ENCODE data around the gene KIF1B.
"Not testable (repeated sequence)": the region's sequence is repeated elsewhere in the genome, so short reads cannot be mapped to it uniquely, and the experiment has no call there.

KIF1B gene

DNA sequence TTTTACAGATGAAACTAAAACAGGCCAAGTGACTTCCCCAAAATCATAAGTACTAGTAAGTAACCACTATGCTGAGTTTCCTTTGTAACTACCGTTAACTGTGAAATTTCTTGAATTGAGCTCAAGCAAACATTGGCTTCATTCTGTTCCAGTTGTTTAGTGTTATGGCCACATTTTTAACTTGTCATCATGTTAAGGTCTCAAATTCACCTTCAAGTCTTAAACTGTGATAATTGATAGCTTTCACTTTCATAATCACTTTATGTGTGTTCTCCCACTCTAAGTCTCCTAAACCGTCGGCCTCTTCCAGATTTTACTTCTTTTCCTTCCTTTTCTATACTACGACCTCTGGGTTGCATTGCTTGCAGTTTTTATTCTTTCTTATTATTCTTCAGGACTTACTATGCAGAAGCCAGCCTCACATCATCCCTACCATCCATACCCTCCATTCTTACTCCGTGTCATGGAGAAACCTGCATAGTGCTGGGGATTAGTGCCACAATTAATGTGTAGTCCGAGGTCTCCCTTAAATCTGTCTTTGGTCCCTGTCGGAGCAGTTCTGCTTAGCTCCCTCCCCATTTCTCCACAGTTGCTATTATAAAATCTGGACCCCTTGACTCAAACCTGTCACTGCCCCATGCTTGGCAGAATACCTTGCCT is 5.8 kb downstream of the KIF1B start:
- Histone ChIP-seq H3K18ac (ENCODE audit: low read length) (no peak overlapping the region), H3K4me2 (ENCODE audit: insufficient read depth, low read length, poor library complexity, severe bottlenecking) (no peak overlapping the region), H3K9ac (ENCODE audit: low read depth, low read length, poor library complexity) (no peak overlapping the region), H3K36me3 (replicated peaks in 1 of 2; ENCODE audit: control insufficient read depth in 2 of 2, insufficient read depth in 2 of 2, low read length in 2 of 2) (peaks cover 0 to 36% of the 10 kb centered on the region in 2 donors), H3K4ac (ENCODE audit: low read length) (no peak overlapping the region), H2BK120ac (ENCODE audit: low read depth, low read length) (no peak overlapping the region), H4K8ac (ENCODE audit: low read depth, low read length) (no peak overlapping the region), H3K4me3 (ENCODE audit: low read length in 2 of 2) (no peak overlapping the region), H2AK5ac (ENCODE audit: low read depth, low read length) (no peak overlapping the region), H3K79me1 (ENCODE audit: low read depth, low read length) (peaks cover under 1% of the 10 kb centered on the region), H2AFZ (ENCODE audit: low read length) (no peak overlapping the region), H3K14ac (ENCODE audit: low read length) (no peak overlapping the region), H4K91ac (ENCODE audit: low read depth, low read length, poor library complexity) (no peak overlapping the region), H3K9me3 (replicated peaks in 1 of 2; ENCODE audit: control insufficient read depth in 2 of 2, insufficient read depth in 1 of 2, low read depth in 1 of 2, low read length in 2 of 2) (no peaks in the 10 kb centered on the region), H3K27me3 (ENCODE audit: control insufficient read depth in 3 of 3, insufficient read depth in 3 of 3, low read depth in 1 of 3, low read length in 3 of 3) (no peaks in the 10 kb centered on the region), H3K4me1 (ENCODE audit: control insufficient read depth in 2 of 2, insufficient read depth in 1 of 2, low read depth in 1 of 2, low read length in 2 of 2) (peaks cover 11 to 13% of the 10 kb centered on the region in 2 donors), H2BK15ac (ENCODE audit: low read length) (no peak overlapping the region), H3K23ac (ENCODE audit: low read depth, low read length, poor library complexity) (no peak overlapping the region), H3K27ac (replicated peaks; ENCODE audit: low read length) (peak overlapping the region; percentile 20), H2BK5ac (ENCODE audit: low read length) (no peak overlapping the region), H2BK12ac (ENCODE audit: low read length) (no peak overlapping the region)
- DNase-seq (ENCODE audit: low spot score) = no peak
- no CpG with 5 or more reads among the region's 7 CpGs for WGBS, 2 donors (ENCODE audit: extremely low coverage in 2 of 2, insufficient read length in 2 of 2, insufficient replicate concordance in 1 of 2)

DNA sequence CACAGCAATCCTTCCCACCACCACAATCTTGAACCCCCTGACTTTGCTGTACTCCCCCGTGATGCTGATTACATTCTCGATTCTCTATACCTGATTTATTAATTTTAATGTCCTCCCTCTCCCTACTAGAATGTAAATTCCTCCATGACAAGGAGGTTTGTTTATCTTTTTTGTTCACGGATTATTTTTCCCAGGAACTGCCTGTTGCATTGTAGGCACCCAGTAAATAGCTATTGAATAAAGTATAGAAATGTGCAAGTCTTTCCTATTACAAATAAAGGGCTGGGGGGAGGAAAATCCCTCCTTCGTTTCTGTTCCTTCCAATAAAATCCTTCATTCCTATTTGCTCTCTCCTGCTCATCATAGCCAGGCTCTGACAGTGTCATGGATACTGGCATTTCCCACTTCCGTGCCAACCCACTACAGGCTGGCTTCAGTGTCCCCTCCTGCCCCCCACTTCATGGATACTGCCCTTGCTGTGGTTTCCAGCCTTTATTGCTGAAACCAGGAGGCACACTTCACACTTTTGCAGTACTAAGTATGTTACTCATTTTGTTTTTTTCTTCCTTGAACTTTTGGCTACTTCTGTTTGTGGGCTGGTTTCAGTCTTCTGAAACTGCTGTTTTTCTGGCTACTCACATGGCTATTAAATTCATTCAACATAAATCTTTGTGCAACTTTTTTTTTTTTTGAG is 7.5 kb downstream of the KIF1B start:
- WGBS, 2 donors (ENCODE audit: extremely low coverage in 2 of 2, insufficient read length in 2 of 2, insufficient replicate concordance in 1 of 2) = no CpG with 5 or more reads among the region's 5 CpGs
- H4K91ac ChIP-seq (ENCODE audit: low read depth, low read length, poor library complexity) = no peak overlapping the region
- H3K23ac ChIP-seq (ENCODE audit: low read depth, low read length, poor library complexity) = no peak overlapping the region
- peaks cover 0 to 46% of the 10 kb centered on the region in 2 donors for H3K36me3 ChIP-seq (replicated peaks in 1 of 2; ENCODE audit: control insufficient read depth in 2 of 2, insufficient read depth in 2 of 2, low read length in 2 of 2)
- H3K14ac ChIP-seq (ENCODE audit: low read length) = no peak overlapping the region
- no peak overlapping the region for H2BK5ac ChIP-seq (ENCODE audit: low read length)
- no peak overlapping the region for H4K8ac ChIP-seq (ENCODE audit: low read depth, low read length)
- no peak overlapping the region for H2BK120ac ChIP-seq (ENCODE audit: low read depth, low read length)
- H3K4me1 ChIP-seq (ENCODE audit: control insufficient read depth in 2 of 2, insufficient read depth in 1 of 2, low read depth in 1 of 2, low read length in 2 of 2) = peaks cover 8 to 10% of the 10 kb centered on the region in 2 donors
- no peak overlapping the region for H3K9ac ChIP-seq (ENCODE audit: low read depth, low read length, poor library complexity)
- no peaks in the 10 kb centered on the region for H3K27me3 ChIP-seq (ENCODE audit: control insufficient read depth in 3 of 3, insufficient read depth in 3 of 3, low read depth in 1 of 3, low read length in 3 of 3)
- no peak overlapping the region for H3K4me3 ChIP-seq (ENCODE audit: low read length in 2 of 2)
- H3K4ac ChIP-seq (ENCODE audit: low read length) = no peak overlapping the region
- no peak overlapping the region for H2BK12ac ChIP-seq (ENCODE audit: low read length)
- no peak overlapping the region for H2AFZ ChIP-seq (ENCODE audit: low read length)
- H3K4me2 ChIP-seq (ENCODE audit: insufficient read depth, low read length, poor library complexity, severe bottlenecking) = no peak overlapping the region
- H2BK15ac ChIP-seq (ENCODE audit: low read length) = no peak overlapping the region
- no peak for DNase-seq (ENCODE audit: low spot score)
- H3K79me1 ChIP-seq (ENCODE audit: low read depth, low read length) = no peaks in the 10 kb centered on the region
- H3K9me3 ChIP-seq (replicated peaks in 1 of 2; ENCODE audit: control insufficient read depth in 2 of 2, insufficient read depth in 1 of 2, low read depth in 1 of 2, low read length in 2 of 2) = peaks cover 0 to 4% of the 10 kb centered on the region in 2 donors
- no peak overlapping the region for H2AK5ac ChIP-seq (ENCODE audit: low read depth, low read length)
- H3K27ac ChIP-seq (replicated peaks; ENCODE audit: low read length) = no peak overlapping the region
- no peak overlapping the region for H3K18ac ChIP-seq (ENCODE audit: low read length)

DNA sequence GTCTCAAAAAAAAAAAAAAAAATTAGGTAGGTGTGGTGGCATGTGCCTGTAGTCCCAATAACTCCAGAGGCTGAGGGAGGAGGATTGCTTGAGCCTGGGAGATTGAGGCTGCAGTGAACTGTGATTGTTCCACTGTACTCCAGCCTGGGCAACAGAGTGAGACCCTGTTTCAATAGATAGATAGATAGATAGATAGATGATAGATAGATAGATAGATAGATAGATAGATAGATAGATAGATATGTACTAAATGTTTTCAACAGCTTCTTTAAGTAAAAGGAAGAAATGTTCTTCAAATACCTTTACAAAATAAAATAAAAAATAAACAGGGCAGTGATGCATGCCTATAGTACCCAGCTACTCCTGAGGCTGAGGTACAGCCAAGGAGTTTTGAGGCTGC is 9.8 kb downstream of the KIF1B start:
- Histone ChIP-seq H2AFZ (ENCODE audit: low read length) (no peak overlapping the region), H3K27ac (replicated peaks; ENCODE audit: low read length) (no peak overlapping the region), H3K27me3 (ENCODE audit: control insufficient read depth in 3 of 3, insufficient read depth in 3 of 3, low read depth in 1 of 3, low read length in 3 of 3) (no peaks in the 10 kb centered on the region), H3K4me3 (ENCODE audit: low read length in 2 of 2) (no peak overlapping the region), H2AK5ac (ENCODE audit: low read depth, low read length) (no peak overlapping the region), H2BK12ac (ENCODE audit: low read length) (no peak overlapping the region), H3K23ac (ENCODE audit: low read depth, low read length, poor library complexity) (no peak overlapping the region), H2BK120ac (ENCODE audit: low read depth, low read length) (no peak overlapping the region), H2BK15ac (ENCODE audit: low read length) (no peak overlapping the region), H2BK5ac (ENCODE audit: low read length) (no peak overlapping the region), H3K79me1 (ENCODE audit: low read depth, low read length) (peaks cover 2% of the 10 kb centered on the region), H3K9me3 (replicated peaks in 1 of 2; ENCODE audit: control insufficient read depth in 2 of 2, insufficient read depth in 1 of 2, low read depth in 1 of 2, low read length in 2 of 2) (peaks cover 8 to 14% of the 10 kb centered on the region in 2 donors), H3K18ac (ENCODE audit: low read length) (no peak overlapping the region), H3K4me1 (ENCODE audit: control insufficient read depth in 2 of 2, insufficient read depth in 1 of 2, low read depth in 1 of 2, low read length in 2 of 2) (peaks cover 2 to 3% of the 10 kb centered on the region in 2 donors), H3K4ac (ENCODE audit: low read length) (no peak overlapping the region), H3K36me3 (replicated peaks in 1 of 2; ENCODE audit: control insufficient read depth in 2 of 2, insufficient read depth in 2 of 2, low read length in 2 of 2) (peaks cover 0 to 44% of the 10 kb centered on the region in 2 donors), H3K14ac (ENCODE audit: low read length) (no peak overlapping the region), H3K9ac (ENCODE audit: low read depth, low read length, poor library complexity) (no peak overlapping the region), H4K8ac (ENCODE audit: low read depth, low read length) (no peak overlapping the region), H3K4me2 (ENCODE audit: insufficient read depth, low read length, poor library complexity, severe bottlenecking) (no peak overlapping the region), H4K91ac (ENCODE audit: low read depth, low read length, poor library complexity) (no peak overlapping the region)
- DNase-seq (ENCODE audit: low spot score) = no peak

DNA sequence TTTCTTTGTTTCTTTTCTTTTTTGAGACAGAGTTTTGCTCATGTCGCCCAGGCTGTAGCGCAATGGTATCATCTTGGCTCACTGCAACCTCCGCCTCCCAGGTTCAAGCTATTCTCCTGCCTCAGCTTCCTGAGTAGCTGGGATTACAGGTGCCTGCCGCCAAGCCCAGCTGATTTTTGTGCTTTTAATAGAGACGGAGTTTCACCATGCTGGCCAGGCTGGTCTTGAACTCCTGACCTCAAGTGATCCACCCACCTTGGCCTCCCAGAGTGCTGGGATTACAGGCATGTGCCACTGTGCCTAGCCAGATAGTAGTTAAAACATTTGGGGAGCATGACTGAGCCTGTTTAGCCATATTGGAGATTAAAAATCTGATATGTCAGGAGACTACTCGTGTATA is 10.3 kb downstream of the KIF1B start:
- no CpG with 5 or more reads among the region's 6 CpGs for WGBS, 2 donors (ENCODE audit: extremely low coverage in 2 of 2, insufficient read length in 2 of 2, insufficient replicate concordance in 1 of 2)

More for the DNA sequence above, 10.3 kb downstream of the KIF1B start:
- H3K27me3 ChIP-seq (ENCODE audit: control insufficient read depth in 3 of 3, insufficient read depth in 3 of 3, low read depth in 1 of 3, low read length in 3 of 3); H2AK5ac ChIP-seq (ENCODE audit: low read depth, low read length); H2BK5ac ChIP-seq (ENCODE audit: low read length); H3K79me1 ChIP-seq (ENCODE audit: low read depth, low read length); H3K4me3 ChIP-seq (ENCODE audit: low read length in 2 of 2); H3K27ac ChIP-seq (replicated peaks; ENCODE audit: low read length); H3K18ac ChIP-seq (ENCODE audit: low read length); H2AFZ ChIP-seq (ENCODE audit: low read length); H3K14ac ChIP-seq (ENCODE audit: low read length); H3K4me2 ChIP-seq (ENCODE audit: insufficient read depth, low read length, poor library complexity, severe bottlenecking); H2BK15ac ChIP-seq (ENCODE audit: low read length); H4K8ac ChIP-seq (ENCODE audit: low read depth, low read length); H2BK12ac ChIP-seq (ENCODE audit: low read length); H3K9ac ChIP-seq (ENCODE audit: low read depth, low read length, poor library complexity); H2BK120ac ChIP-seq (ENCODE audit: low read depth, low read length); H4K91ac ChIP-seq (ENCODE audit: low read depth, low read length, poor library complexity); H3K4ac ChIP-seq (ENCODE audit: low read length); H3K4me1 ChIP-seq (ENCODE audit: control insufficient read depth in 2 of 2, insufficient read depth in 1 of 2, low read depth in 1 of 2, low read length in 2 of 2); H3K23ac ChIP-seq (ENCODE audit: low read depth, low read length, poor library complexity); DNase-seq (ENCODE audit: low spot score): not testable (repeated sequence)
- Histone ChIP-seq H3K9me3 (replicated peaks in 1 of 2; ENCODE audit: control insufficient read depth in 2 of 2, insufficient read depth in 1 of 2, low read depth in 1 of 2, low read length in 2 of 2) (peaks cover 8 to 14% of the 10 kb centered on the region in 2 donors), H3K36me3 (replicated peaks in 1 of 2; ENCODE audit: control insufficient read depth in 2 of 2, insufficient read depth in 2 of 2, low read length in 2 of 2) (peaks cover 0 to 41% of the 10 kb centered on the region in 2 donors)

Data from neuronal stem cell (in vitro differentiated cells).